ENCODE data around the gene LTBP1. TPM values are rescaled to one million over a fixed set of nuclear protein-coding genes. Genes with fewer than 3 reads are reported as not detected.

Gene LTBP1
- total and polyA plus RNA-seq, 10 of the 15 experiments (the other 5 are each of a cell fraction or from before 2014, with no cell fraction given), result 0.01 to 0.28 (median 0.12) TPM; not detected in 2

DNA sequence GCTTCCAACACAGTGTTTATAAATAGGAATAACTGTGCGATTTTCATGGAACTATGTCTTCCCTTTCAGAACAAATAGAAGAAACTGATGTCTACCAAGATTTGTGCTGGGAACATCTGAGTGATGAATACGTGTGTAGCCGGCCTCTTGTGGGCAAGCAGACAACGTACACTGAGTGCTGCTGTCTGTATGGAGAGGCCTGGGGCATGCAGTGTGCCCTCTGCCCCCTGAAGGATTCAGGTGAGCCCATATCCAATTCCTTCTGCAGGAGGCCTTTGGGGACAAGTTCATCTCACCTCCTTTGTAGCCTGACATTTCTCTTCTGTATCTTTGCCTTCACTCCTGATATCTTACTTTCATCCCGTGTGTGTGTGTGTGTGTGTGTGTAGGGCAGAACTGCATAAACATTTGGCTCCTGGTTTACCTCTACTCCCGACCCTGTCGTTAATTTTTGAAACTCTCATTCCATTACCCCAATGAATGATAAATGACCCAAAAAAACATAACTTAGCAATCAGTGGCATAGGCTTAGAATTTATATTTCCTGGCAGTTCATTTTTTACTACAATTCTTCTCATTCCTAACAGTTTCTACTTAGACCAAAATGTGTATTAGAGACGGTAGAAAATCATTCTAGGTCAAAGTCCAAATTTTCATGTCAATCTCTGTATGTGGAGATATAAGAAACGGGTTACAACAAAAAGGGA is 418.7 kb downstream of the LTBP1 start:
- no peaks in the 10 kb centered on the region for H3K36me3 ChIP-seq (ENCODE audit: control insufficient read depth in 2 of 2, insufficient read depth in 2 of 2, low read length in 1 of 2)
- DNase-seq (ENCODE audit: low read depth, low spot score), result no peak
- ChIA-PET POLR2A (no interaction called here), CTCF (interaction anchor here (1.3 kb wide), 1 partner anchor 20 kb away, joined by 4 read pairs; no protein-coding TSS in a partner anchor), RAD21 (ENCODE audit: unreplicated experiment) (interaction anchor here (0.6 kb wide), 1 partner anchor 36 kb away, joined by 3 read pairs; no protein-coding TSS in a partner anchor), SMC1A (ENCODE audit: uncharacterized antibody, unreplicated experiment) (interaction anchor here (0.8 to 2.6 kb wide), 3 partner anchors 7 to 274 kb away, joined by 3 to 7 read pairs (median 3); no protein-coding TSS in a partner anchor)
- 65% methylated on average over 9 of the region's 9 CpGs for WGBS (ENCODE audit: insufficient coverage, insufficient replicate concordance, low lambda C conversion rate, missing lambda C conversion rate)
- no peak for ATAC-seq
- intact Hi-C loops (cut with micrococcal nuclease; ENCODE audit: unreplicated experiment) (no loop called here), in situ Hi-C loops (cut with MboI) (no loop called here)
- no peak overlapping the region for H3K9ac ChIP-seq (ENCODE audit: control insufficient read depth, insufficient read depth, low read length)
- H3K4me3 ChIP-seq, result no peak overlapping the region
- peaks cover 2 to 3% of the 10 kb centered on the region in 2 experiments; a peak in 3 of 4 replicates for H3K27me3 ChIP-seq (replicated peaks in 1 of 2; ENCODE audit: control insufficient read depth in 2 of 2, insufficient read depth in 2 of 2, low read length in 1 of 2)
- H4K20me1 ChIP-seq (ENCODE audit: control insufficient read depth, insufficient read depth), result no peaks in the 10 kb centered on the region
- no peak for TF ChIP-seq BCL11A (IDR thresholded peaks at IDR 0.05; ENCODE audit: low read depth, low read length)
- no peak for TF ChIP-seq TCF7 (IDR thresholded peaks at IDR 0.05; ENCODE audit: borderline replicate concordance)
- no peak for TF ChIP-seq BACH1 (IDR thresholded peaks at IDR 0.05; ENCODE audit: borderline replicate concordance)
- no peak for TF ChIP-seq CEBPB (IDR thresholded peaks at IDR 0.05; ENCODE audit: borderline replicate concordance in 1 of 2, low read depth in 2 of 2, low read length in 2 of 2)
- TF ChIP-seq CHD1 (IDR thresholded peaks at IDR 0.05; ENCODE audit: low read depth, low read length), result no peak
- TF ChIP-seq SMAD1 (IDR thresholded peaks at IDR 0.05; ENCODE audit: low read depth, partially characterized antibody), result no peak
- TF ChIP-seq CREB1 (IDR thresholded peaks at IDR 0.05; ENCODE audit: low read depth), result no peak
- no peak for TF ChIP-seq MYC (IDR thresholded peaks at IDR 0.05; ENCODE audit: insufficient read depth, insufficient read length, insufficient replicate concordance, low read length, severe bottlenecking)
- no peak for TF ChIP-seq NBN (IDR thresholded peaks at IDR 0.05)
- no peak for TF ChIP-seq HDAC6 (IDR thresholded peaks at IDR 0.05; ENCODE audit: unreplicated experiment)
- TF ChIP-seq RAD21 (IDR thresholded peaks at IDR 0.05; ENCODE audit: insufficient read depth, low read depth, low read length), result no peak
- no peak for TF ChIP-seq ASH2L (IDR thresholded peaks at IDR 0.05; ENCODE audit: borderline replicate concordance, low read depth)
- no peaks in the 10 kb centered on the region for H3K9me3 ChIP-seq (replicated peaks; ENCODE audit: control insufficient read depth, insufficient read depth, low read length)
- no TSS peak for BruUV-seq (replicated peaks)
- no peak for FAIRE-seq
- H3K27ac ChIP-seq (ENCODE audit: control insufficient read depth, insufficient read depth), result no peak overlapping the region
- H3K79me2 ChIP-seq (ENCODE audit: control insufficient read depth, insufficient read depth, low read length), result no peaks in the 10 kb centered on the region
- H3K4me1 ChIP-seq (ENCODE audit: control insufficient read depth, insufficient read depth, low read length), result no peaks in the 10 kb centered on the region
- no peak overlapping the region for H2AFZ ChIP-seq (ENCODE audit: control insufficient read depth, low read depth, low read length)
- no peak overlapping the region for H3K4me2 ChIP-seq (ENCODE audit: control insufficient read depth, insufficient read depth)

Data from GM12878 (cell line).